ENCODE measurements around the gene ANTXR2.

Gene ANTXR2

GRCh38 chr4:79883290-79883689, 189.7 kb downstream of the ANTXR2 start:
- no peak overlapping the region for H3K4me2 ChIP-seq (ENCODE audit: low read length)
- no peak overlapping the region for H2BK5ac ChIP-seq (ENCODE audit: low read depth, low read length, poor library complexity)
- no peak overlapping the region for H4K12ac ChIP-seq (ENCODE audit: low read depth, low read length)
- DNase-seq = no peak
- H4K91ac ChIP-seq (ENCODE audit: low read depth, low read length) = no peak overlapping the region
- no peaks in the 10 kb centered on the region for H3K79me1 ChIP-seq (ENCODE audit: low read length)
- H2BK12ac ChIP-seq (ENCODE audit: low read length) = no peak overlapping the region
- H2BK120ac ChIP-seq (ENCODE audit: insufficient read depth, low read length, poor library complexity) = no peak overlapping the region
- no peak overlapping the region for H3K4ac ChIP-seq (ENCODE audit: low read depth, low read length)
- no peaks in the 10 kb centered on the region for H3K4me1 ChIP-seq (ENCODE audit: control insufficient read depth in 1 of 2, insufficient read depth in 2 of 2, low read length in 2 of 2)
- no peaks in the 10 kb centered on the region for H3K27me3 ChIP-seq (ENCODE audit: insufficient read depth, low read length)
- no peak overlapping the region for H2AFZ ChIP-seq (ENCODE audit: insufficient read depth, low read length, poor library complexity)
- no peak overlapping the region for H3K14ac ChIP-seq (ENCODE audit: low read length)
- no peak overlapping the region for H4K8ac ChIP-seq (ENCODE audit: low read depth, low read length)
- H2AK5ac ChIP-seq (ENCODE audit: low read length) = no peak overlapping the region
- no peak overlapping the region for H3K18ac ChIP-seq (ENCODE audit: low read length)
- no peaks in the 10 kb centered on the region for H3K79me2 ChIP-seq (ENCODE audit: control insufficient read depth, insufficient read depth, low read length, poor library complexity)
- H3K23ac ChIP-seq (ENCODE audit: low read length) = no peak overlapping the region
- WGBS (ENCODE audit: extremely low coverage, insufficient coverage, insufficient read length) = no CpG with 5 or more reads among the region's 1 CpG
- H3K9ac ChIP-seq (ENCODE audit: low read length) = no peak overlapping the region
- H3K36me3 ChIP-seq (ENCODE audit: control insufficient read depth in 1 of 2, insufficient read depth in 2 of 2, low read length in 2 of 2) = no peaks in the 10 kb centered on the region
- no peak overlapping the region for H3K27ac ChIP-seq (ENCODE audit: low read depth, low read length)
- no peaks in the 10 kb centered on the region for H3K9me3 ChIP-seq (ENCODE audit: insufficient read depth, low read depth, low read length)
- H3K4me3 ChIP-seq (ENCODE audit: low read depth, low read length) = no peak overlapping the region

- DNase-seq = no peak
- Histone ChIP-seq H3K79me1 (ENCODE audit: low read length) (no peaks in the 10 kb centered on the region), H4K91ac (ENCODE audit: low read depth, low read length) (no peak overlapping the region), H3K4ac (ENCODE audit: low read depth, low read length) (no peak overlapping the region), H3K27me3 (ENCODE audit: insufficient read depth, low read length) (no peaks in the 10 kb centered on the region), H3K27ac (ENCODE audit: low read depth, low read length) (no peak overlapping the region), H3K36me3 (ENCODE audit: control insufficient read depth in 1 of 2, insufficient read depth in 2 of 2, low read length in 2 of 2) (no peaks in the 10 kb centered on the region), H3K18ac (ENCODE audit: low read length) (no peak overlapping the region), H2BK5ac (ENCODE audit: low read depth, low read length, poor library complexity) (no peak overlapping the region), H4K8ac (ENCODE audit: low read depth, low read length) (no peak overlapping the region), H3K79me2 (ENCODE audit: control insufficient read depth, insufficient read depth, low read length, poor library complexity) (no peaks in the 10 kb centered on the region), H2AFZ (ENCODE audit: insufficient read depth, low read length, poor library complexity) (no peak overlapping the region), H3K23ac (ENCODE audit: low read length) (no peak overlapping the region), H4K12ac (ENCODE audit: low read depth, low read length) (no peak overlapping the region), H2BK12ac (ENCODE audit: low read length) (no peak overlapping the region), H2BK120ac (ENCODE audit: insufficient read depth, low read length, poor library complexity) (no peak overlapping the region), H2AK5ac (ENCODE audit: low read length) (no peak overlapping the region), H3K4me2 (ENCODE audit: low read length) (no peak overlapping the region), H3K4me3 (ENCODE audit: low read depth, low read length) (no peak overlapping the region), H3K4me1 (ENCODE audit: control insufficient read depth in 1 of 2, insufficient read depth in 2 of 2, low read length in 2 of 2) (no peaks in the 10 kb centered on the region), H3K9ac (ENCODE audit: low read length) (no peak overlapping the region), H3K14ac (ENCODE audit: low read length) (no peak overlapping the region), H3K9me3 (ENCODE audit: insufficient read depth, low read depth, low read length) (no peaks in the 10 kb centered on the region)
- WGBS (ENCODE audit: extremely low coverage, insufficient coverage, insufficient read length) = no CpG with 5 or more reads among the region's 1 CpG
Measured at GRCh38 chr4:79882806-79883205, 190.2 kb downstream of the ANTXR2 start.

- Histone ChIP-seq H2AFZ (ENCODE audit: insufficient read depth, low read length, poor library complexity) (no peak overlapping the region), H2AK5ac (ENCODE audit: low read length) (no peak overlapping the region), H3K79me1 (ENCODE audit: low read length) (no peaks in the 10 kb centered on the region), H3K4me3 (ENCODE audit: low read depth, low read length) (no peak overlapping the region), H3K79me2 (ENCODE audit: control insufficient read depth, insufficient read depth, low read length, poor library complexity) (no peaks in the 10 kb centered on the region), H2BK120ac (ENCODE audit: insufficient read depth, low read length, poor library complexity) (no peak overlapping the region), H3K27ac (ENCODE audit: low read depth, low read length) (no peak overlapping the region), H3K9me3 (ENCODE audit: insufficient read depth, low read depth, low read length) (no peaks in the 10 kb centered on the region), H3K4me1 (ENCODE audit: control insufficient read depth in 1 of 2, insufficient read depth in 2 of 2, low read length in 2 of 2) (no peaks in the 10 kb centered on the region), H3K4me2 (ENCODE audit: low read length) (no peak overlapping the region), H3K23ac (ENCODE audit: low read length) (no peak overlapping the region), H3K18ac (ENCODE audit: low read length) (no peak overlapping the region), H2BK5ac (ENCODE audit: low read depth, low read length, poor library complexity) (no peak overlapping the region), H3K14ac (ENCODE audit: low read length) (no peak overlapping the region), H3K4ac (ENCODE audit: low read depth, low read length) (no peak overlapping the region), H3K27me3 (ENCODE audit: insufficient read depth, low read length) (no peaks in the 10 kb centered on the region), H3K9ac (ENCODE audit: low read length) (no peak overlapping the region), H3K36me3 (ENCODE audit: control insufficient read depth in 1 of 2, insufficient read depth in 2 of 2, low read length in 2 of 2) (no peaks in the 10 kb centered on the region), H4K8ac (ENCODE audit: low read depth, low read length) (no peak overlapping the region), H2BK12ac (ENCODE audit: low read length) (no peak overlapping the region), H4K91ac (ENCODE audit: low read depth, low read length) (no peak overlapping the region), H4K12ac (ENCODE audit: low read depth, low read length) (no peak overlapping the region)
- no peak for DNase-seq
Measured at GRCh38 chr4:79881407-79881806, 191.6 kb downstream of the ANTXR2 start.

- Histone ChIP-seq H3K14ac (ENCODE audit: low read length) (no peak overlapping the region), H3K79me2 (ENCODE audit: control insufficient read depth, insufficient read depth, low read length, poor library complexity) (no peaks in the 10 kb centered on the region), H3K18ac (ENCODE audit: low read length) (no peak overlapping the region), H2AFZ (ENCODE audit: insufficient read depth, low read length, poor library complexity) (no peak overlapping the region), H3K4me1 (ENCODE audit: control insufficient read depth in 1 of 2, insufficient read depth in 2 of 2, low read length in 2 of 2) (no peaks in the 10 kb centered on the region), H3K9ac (ENCODE audit: low read length) (no peak overlapping the region), H2BK120ac (ENCODE audit: insufficient read depth, low read length, poor library complexity) (no peak overlapping the region), H3K79me1 (ENCODE audit: low read length) (no peaks in the 10 kb centered on the region), H4K12ac (ENCODE audit: low read depth, low read length) (no peak overlapping the region), H3K4ac (ENCODE audit: low read depth, low read length) (no peak overlapping the region), H3K4me3 (ENCODE audit: low read depth, low read length) (no peak overlapping the region), H3K4me2 (ENCODE audit: low read length) (no peak overlapping the region), H3K23ac (ENCODE audit: low read length) (no peak overlapping the region), H3K27ac (ENCODE audit: low read depth, low read length) (no peak overlapping the region), H4K91ac (ENCODE audit: low read depth, low read length) (no peak overlapping the region), H4K8ac (ENCODE audit: low read depth, low read length) (no peak overlapping the region), H3K27me3 (ENCODE audit: insufficient read depth, low read length) (no peaks in the 10 kb centered on the region), H3K36me3 (ENCODE audit: control insufficient read depth in 1 of 2, insufficient read depth in 2 of 2, low read length in 2 of 2) (no peaks in the 10 kb centered on the region), H2AK5ac (ENCODE audit: low read length) (no peak overlapping the region), H3K9me3 (ENCODE audit: insufficient read depth, low read depth, low read length) (no peaks in the 10 kb centered on the region), H2BK5ac (ENCODE audit: low read depth, low read length, poor library complexity) (no peak overlapping the region), H2BK12ac (ENCODE audit: low read length) (no peak overlapping the region)
- DNase-seq = peak; percentile 68 to 87
Measured at GRCh38 chr4:79877511-79877910, 195.5 kb downstream of the ANTXR2 start.
